Chondrocyte (in vitro differentiated cells): ENCODE measurements around the gene ABHD17A. TPM values are rescaled to one million over a fixed set of nuclear protein-coding genes. Genes with fewer than 3 reads are reported as not detected.

Experiments used
- DNase-seq: peaks from one replicate; pipeline ENCODE4 v3.0.0; 2021; ENCODE audit warnings: mixed read lengths, low spot score
- H3K27ac Mint-ChIP-seq: one replicate; pipeline ENCODE4 v1.8.0; 2021; ENCODE audit warnings: mild to moderate bottlenecking, moderate library complexity, mixed read lengths; ENCODE audit not compliant: unreplicated experiment
- H3K27me3 Mint-ChIP-seq: 2 replicates; pipeline ENCODE4 v1.8.0; 2021; ENCODE audit warnings: low read depth, mixed read lengths
- H3K36me3 Mint-ChIP-seq: 2 replicates; pipeline ENCODE4 v1.8.0; 2021; ENCODE audit warnings: low read depth, mixed read lengths
- H3K4me1 Mint-ChIP-seq: 2 replicates; pipeline ENCODE4 v1.8.0; 2021; ENCODE audit warnings: low read depth, mild to moderate bottlenecking, mixed read lengths
- H3K4me3 Mint-ChIP-seq: one replicate; pipeline ENCODE4 v1.8.0; 2021; ENCODE audit warnings: mild to moderate bottlenecking, moderate library complexity, mixed read lengths; ENCODE audit not compliant: unreplicated experiment
- H3K9me3 Mint-ChIP-seq: 2 replicates; pipeline ENCODE4 v1.8.0; 2021; ENCODE audit warnings: low read depth, mixed read lengths
- total RNA-seq: library from RNA; stranded (reverse); gene quantifications from 3 replicates; pipeline ENCODE4 v1.2.1, GENCODE V29; 2021
- TF ChIP-seq, protein P1 (sequence below): fragments of 200-600 bp; sonication (generic); IDR thresholded peaks from 2 replicates; pipeline ENCODE4 v1.5.0; 2021; ENCODE audit warnings: antibody characterized with exemption, mild to moderate bottlenecking, moderate library complexity

ABHD17A gene
- total RNA-seq, 1 donor from 2014 or later: 54.6 TPM

DNA sequence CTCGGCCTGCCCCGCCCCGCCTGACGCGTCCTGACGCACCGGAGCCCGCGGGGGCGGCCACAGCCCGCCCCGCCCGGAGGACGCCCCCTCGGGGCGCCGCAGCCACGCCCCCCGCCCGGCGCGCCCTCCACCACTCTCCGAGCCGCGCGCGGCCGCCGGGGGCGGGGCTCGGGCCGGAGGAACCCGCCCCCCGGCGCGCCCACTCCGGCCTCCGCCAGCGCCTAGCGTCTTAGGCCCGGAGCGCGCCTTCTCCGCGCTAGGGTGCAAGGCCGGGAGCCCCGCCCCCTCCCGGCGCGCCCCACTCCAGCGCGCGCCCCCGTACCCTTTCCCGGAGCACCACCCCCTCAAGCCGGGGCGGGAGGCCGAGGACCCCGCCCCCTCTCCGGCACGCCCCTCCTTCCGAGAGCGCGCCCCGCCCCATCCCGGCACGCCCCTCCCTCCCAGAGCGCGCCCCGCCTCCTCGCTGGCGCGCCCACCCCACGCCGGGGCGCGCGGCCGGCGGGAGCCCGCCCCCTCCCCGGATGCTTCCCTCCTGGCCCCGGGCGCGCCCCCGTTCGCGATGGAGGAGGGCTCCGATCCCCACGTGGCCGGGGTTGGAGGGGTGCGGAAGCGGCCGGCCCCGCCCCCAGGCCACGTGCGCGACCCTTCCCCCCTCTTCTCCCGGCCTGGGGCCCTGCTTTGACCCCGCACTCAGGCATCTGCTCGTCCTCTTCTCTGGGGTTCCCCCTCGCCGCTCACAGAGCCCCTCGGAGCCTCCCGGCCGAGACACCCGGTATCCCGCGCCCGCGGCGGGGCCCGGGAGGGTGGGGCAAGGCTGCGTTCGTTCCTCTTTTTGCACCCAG, 21.4 kb downstream of the ABHD17A start:
- Mint-ChIP-seq H3K4me1 (peaks cover 28% of the 10 kb centered on the region), H3K9me3 (no peaks in the 10 kb centered on the region)

DNA sequence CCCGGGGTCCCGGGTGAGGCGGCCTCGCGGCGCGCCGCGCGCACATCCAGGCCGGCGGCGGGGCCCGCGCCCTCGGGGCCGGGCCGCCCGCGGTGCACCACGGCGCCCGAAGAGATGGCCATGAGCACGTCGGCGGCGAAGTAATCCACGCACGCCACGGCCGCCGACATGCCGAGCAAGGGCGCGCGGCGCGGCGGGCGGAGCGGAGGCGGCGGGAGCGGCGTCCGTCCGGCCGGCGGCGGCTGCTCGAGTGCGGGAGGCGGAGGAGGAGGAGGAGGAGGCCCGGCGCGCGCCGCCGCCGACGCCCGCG, 22.0 kb downstream of the ABHD17A start, which contains the start of gene KLF16:
TSS of gene KLF16 (minus strand) at position 252 of the 310 bp plus-strand sequence. CDS start at position 170, 82 bp downstream.
- H3K4me3 Mint-ChIP-seq: peak within 1 kb of the TSS; percentile 88
- no peaks in the 10 kb centered on the region for H3K36me3 Mint-ChIP-seq
- DNase-seq: no peak
- no peaks in the 10 kb centered on the region for H3K9me3 Mint-ChIP-seq
- peak within 1 kb of the TSS; percentile 87 for H3K27ac Mint-ChIP-seq
- no peaks in the 10 kb centered on the region for H3K27me3 Mint-ChIP-seq
- TF ChIP-seq, protein P1, sequence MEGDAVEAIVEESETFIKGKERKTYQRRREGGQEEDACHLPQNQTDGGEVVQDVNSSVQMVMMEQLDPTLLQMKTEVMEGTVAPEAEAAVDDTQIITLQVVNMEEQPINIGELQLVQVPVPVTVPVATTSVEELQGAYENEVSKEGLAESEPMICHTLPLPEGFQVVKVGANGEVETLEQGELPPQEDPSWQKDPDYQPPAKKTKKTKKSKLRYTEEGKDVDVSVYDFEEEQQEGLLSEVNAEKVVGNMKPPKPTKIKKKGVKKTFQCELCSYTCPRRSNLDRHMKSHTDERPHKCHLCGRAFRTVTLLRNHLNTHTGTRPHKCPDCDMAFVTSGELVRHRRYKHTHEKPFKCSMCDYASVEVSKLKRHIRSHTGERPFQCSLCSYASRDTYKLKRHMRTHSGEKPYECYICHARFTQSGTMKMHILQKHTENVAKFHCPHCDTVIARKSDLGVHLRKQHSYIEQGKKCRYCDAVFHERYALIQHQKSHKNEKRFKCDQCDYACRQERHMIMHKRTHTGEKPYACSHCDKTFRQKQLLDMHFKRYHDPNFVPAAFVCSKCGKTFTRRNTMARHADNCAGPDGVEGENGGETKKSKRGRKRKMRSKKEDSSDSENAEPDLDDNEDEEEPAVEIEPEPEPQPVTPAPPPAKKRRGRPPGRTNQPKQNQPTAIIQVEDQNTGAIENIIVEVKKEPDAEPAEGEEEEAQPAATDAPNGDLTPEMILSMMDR: no peak
- H3K4me1 Mint-ChIP-seq: peaks cover 32% of the 10 kb centered on the region

More for the DNA sequence above, 21.4 kb downstream of the ABHD17A start:
- H3K4me3 Mint-ChIP-seq: peak overlapping the region; percentile 72
- TF ChIP-seq, protein P1: no peak
- peak overlapping the region; percentile 73 for H3K27ac Mint-ChIP-seq
- no peaks in the 10 kb centered on the region for H3K36me3 Mint-ChIP-seq
- DNase-seq: peak; percentile 94
- H3K27me3 Mint-ChIP-seq: no peaks in the 10 kb centered on the region

DNA sequence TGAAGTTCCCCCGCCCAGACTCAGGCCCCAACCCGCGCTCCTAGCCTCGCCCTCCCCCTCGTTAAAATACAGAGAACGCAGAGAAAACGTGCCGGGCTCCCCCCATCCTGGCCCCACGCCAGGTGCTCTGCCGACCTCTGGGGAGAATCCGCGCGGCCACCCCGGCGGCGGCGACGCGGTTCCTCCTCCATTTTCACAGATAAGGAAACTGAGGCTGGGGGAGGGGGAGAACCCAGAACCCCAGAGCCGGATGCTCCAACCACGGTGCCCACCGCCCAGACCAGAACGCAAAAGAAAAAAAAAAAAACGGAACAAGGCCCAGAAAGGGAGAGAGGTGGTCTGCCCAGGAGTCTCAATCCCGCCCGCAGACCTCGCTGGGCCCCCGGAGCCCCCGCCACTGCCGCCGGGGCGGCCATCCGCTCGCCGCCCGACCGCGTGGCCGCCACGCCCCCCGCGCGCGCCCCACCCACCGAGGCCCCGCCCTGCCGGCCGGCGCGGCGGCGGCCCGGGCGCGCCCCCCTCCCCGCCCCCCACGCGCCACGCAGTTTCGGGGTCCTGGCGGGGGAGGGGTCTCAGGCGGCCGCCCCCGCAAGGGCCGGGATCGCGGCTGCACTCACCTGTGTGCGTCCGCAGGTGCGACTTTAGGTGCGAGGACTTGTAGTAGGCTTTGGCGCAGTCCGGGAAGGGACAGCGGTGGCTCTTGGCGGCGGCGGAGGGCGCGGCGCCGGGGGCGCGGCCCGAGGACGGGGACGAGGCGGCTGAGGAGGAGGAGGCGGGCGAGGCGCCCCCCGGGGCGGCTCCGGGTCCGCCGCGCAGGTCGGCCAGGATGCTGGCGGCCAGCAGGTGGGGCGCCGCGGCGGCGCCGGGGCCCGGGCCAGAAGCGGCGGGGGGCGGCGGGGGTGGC, 22.6 kb downstream of the ABHD17A start:
- Mint-ChIP-seq H3K27ac (peak overlapping the region; percentile 87), H3K27me3 (no peaks in the 10 kb centered on the region), H3K36me3 (no peaks in the 10 kb centered on the region), H3K4me3 (peak overlapping the region; percentile 88), H3K9me3 (no peaks in the 10 kb centered on the region), H3K4me1 (peaks cover 36% of the 10 kb centered on the region)
- DNase-seq: no peak
- TF ChIP-seq, protein P1: no peak

DNA sequence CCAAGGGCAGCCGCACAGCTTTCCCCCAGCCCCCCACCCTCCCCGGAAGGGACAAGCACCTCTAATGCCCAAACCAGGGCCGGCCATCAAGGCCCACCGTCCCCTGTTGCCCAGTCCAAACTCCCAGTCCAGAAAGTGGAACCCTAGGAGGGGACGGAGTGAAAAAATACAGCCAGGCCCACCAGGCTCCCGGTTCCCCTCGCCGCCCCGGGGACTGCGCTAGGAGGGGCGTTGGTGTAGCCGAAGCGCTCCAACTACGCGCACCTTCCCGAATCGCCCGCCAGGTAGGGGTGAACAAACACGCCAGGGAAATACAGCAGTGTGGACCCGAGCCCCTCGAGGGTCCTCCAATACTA, 23.2 kb downstream of the ABHD17A start:
- Mint-ChIP-seq H3K9me3 (no peaks in the 10 kb centered on the region), H3K27ac (peak overlapping the region; percentile 87), H3K4me3 (peak overlapping the region; percentile 88), H3K36me3 (no peaks in the 10 kb centered on the region), H3K27me3 (no peaks in the 10 kb centered on the region), H3K4me1 (peaks cover 43% of the 10 kb centered on the region)
- TF ChIP-seq, protein P1: no peak
- DNase-seq: no peak

GRCh38 chr19:1861599-1862031, 23.7 kb downstream of the ABHD17A start:
- TF ChIP-seq, protein P1: no peak
- Mint-ChIP-seq H3K4me3 (peak overlapping the region; percentile 88), H3K36me3 (no peaks in the 10 kb centered on the region), H3K9me3 (no peaks in the 10 kb centered on the region), H3K27me3 (no peaks in the 10 kb centered on the region), H3K4me1 (peaks cover 43% of the 10 kb centered on the region), H3K27ac (peak overlapping the region; percentile 87)
- no peak for DNase-seq
